KOPT-K1 (cell line): ENCODE measurements around the gene CPT1C.

ENCODE experiments used
- H3K27ac ChIP-seq: fragments of 200-600 bp; sonication (generic); 2 replicates; pipeline ENCODE4 v1.5.1; 2016; ENCODE audit warnings: antibody characterized with exemption, mild to moderate bottlenecking, low read depth, low read length; ENCODE audit not compliant: poor library complexity, severe bottlenecking
- H3K36me3 ChIP-seq: fragments of 200-600 bp; sonication (generic); 2 replicates; pipeline ENCODE4 v1.5.1; 2017; ENCODE audit warnings: antibody characterized with exemption, mild to moderate bottlenecking, low read length, moderate library complexity; ENCODE audit not compliant: insufficient read depth
- H3K9me3 ChIP-seq: fragments of 200-600 bp; sonication (generic); 2 replicates; pipeline ENCODE4 v1.5.1; 2017; ENCODE audit warnings: antibody characterized with exemption, low read length, mild to moderate bottlenecking; ENCODE audit not compliant: insufficient read depth, poor library complexity, severe bottlenecking

Gene CPT1C

DNA sequence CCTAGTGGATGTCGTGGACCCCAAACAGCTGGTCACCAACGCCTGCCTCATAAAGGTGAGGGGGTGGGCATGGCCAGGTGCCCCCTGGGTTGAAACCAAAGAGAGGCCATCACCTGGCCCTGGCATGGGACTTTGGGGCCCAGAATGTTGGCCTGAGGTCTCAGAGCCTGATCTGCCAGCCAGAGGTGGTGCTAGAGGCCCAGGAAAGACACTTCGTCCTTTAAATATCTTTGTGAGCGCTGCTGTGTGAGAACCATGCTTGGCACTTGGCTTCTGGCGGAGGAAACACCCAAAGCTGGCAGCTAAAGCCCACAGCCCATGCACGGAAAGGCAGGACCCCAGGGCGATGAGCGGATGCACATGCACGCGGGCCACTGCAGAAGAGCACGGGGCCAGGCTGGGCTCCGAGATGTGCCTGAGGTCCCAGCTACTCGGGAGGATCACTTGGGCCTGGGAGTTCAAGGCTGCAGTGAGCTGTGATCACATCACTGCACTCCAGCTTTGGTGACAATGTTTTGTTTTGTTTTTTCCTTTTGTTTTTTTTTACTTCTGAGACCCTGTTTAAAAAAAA is 5.8 kb upstream of the CPT1C start:
- H3K9me3 ChIP-seq: no peaks in the 10 kb centered on the region
- no peak overlapping the region for H3K27ac ChIP-seq
- H3K36me3 ChIP-seq: peaks cover 99% of the 10 kb centered on the region

DNA sequence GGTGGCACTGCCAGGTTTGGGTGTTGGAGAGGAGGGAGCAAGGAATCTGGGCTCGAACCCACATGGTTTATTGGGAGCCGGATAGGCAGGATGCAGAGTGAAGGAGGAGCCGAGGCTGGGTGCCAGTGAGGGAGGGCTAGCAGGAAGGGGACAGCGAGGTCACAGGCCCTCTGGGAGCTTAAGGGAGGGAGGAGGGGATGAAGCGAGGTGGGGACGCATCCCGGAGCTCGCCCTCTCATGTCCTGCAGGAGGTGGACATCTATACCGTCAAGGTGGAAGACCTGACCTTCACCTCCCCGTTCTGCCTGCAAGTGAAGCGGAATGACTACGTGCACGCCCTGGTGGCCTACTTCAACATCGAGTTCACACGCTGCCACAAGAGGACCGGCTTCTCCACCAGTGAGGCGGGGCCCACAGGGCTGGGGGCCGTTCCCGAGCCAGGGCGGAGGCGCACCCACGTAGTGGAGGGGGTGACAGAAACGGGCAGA is 5.0 kb upstream of the CPT1C start:
- H3K27ac ChIP-seq: no peak overlapping the region
- H3K9me3 ChIP-seq: no peaks in the 10 kb centered on the region
- H3K36me3 ChIP-seq: peaks cover 98% of the 10 kb centered on the region

DNA sequence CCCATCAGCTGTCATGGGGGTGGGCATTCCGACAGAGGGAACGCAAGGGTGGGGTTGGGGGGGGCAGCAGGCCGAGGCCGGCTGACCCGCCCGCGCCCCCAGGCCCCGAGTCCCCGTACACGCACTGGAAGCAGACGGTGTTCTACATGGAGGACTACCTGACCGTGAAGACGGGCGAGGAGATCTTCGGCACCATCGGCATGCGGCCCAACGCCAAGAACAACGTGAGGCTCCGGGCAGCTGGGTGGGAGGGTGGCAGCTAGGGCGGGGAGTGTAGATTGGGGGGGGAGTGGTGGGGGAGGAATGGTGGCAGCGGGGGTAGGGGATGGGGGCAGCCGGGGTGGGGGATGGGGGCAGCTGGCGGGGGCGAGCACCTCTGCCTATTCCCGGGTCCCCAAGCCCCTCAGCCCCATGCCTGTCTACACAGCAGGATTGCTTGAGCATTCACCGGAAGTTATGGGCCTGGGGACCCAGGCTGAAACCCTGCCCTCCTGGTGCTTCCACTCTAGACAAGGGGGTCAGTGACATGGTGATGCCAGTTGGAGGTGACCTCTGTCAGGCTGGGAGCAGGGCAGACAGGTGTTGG is 4.3 kb upstream of the CPT1C start:
- Histone ChIP-seq H3K27ac (no peak overlapping the region), H3K36me3 (peaks cover 91% of the 10 kb centered on the region), H3K9me3 (no peaks in the 10 kb centered on the region)

DNA sequence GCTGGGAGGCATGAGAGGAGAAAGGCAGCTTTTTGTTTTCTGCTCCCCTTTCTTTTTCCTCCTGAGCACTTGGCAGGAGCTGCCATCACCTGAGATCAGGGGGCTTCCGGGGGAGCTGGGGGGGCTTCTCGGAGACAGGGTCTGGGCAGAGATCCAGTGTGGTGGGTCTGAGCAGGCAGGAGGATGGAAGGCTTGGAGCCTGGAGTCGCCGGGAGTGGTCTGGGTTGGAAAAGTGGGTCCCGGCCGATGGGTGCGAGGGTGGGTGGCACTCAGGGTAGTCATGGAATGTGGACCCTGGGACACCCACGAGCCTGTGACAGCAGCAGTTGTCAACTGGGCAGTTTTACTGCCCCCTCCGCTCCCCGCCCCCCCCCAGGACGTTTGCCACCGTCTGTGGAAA is 3.8 kb upstream of the CPT1C start:
- no peak overlapping the region for H3K27ac ChIP-seq
- peaks cover 85% of the 10 kb centered on the region for H3K36me3 ChIP-seq
- no peaks in the 10 kb centered on the region for H3K9me3 ChIP-seq

DNA sequence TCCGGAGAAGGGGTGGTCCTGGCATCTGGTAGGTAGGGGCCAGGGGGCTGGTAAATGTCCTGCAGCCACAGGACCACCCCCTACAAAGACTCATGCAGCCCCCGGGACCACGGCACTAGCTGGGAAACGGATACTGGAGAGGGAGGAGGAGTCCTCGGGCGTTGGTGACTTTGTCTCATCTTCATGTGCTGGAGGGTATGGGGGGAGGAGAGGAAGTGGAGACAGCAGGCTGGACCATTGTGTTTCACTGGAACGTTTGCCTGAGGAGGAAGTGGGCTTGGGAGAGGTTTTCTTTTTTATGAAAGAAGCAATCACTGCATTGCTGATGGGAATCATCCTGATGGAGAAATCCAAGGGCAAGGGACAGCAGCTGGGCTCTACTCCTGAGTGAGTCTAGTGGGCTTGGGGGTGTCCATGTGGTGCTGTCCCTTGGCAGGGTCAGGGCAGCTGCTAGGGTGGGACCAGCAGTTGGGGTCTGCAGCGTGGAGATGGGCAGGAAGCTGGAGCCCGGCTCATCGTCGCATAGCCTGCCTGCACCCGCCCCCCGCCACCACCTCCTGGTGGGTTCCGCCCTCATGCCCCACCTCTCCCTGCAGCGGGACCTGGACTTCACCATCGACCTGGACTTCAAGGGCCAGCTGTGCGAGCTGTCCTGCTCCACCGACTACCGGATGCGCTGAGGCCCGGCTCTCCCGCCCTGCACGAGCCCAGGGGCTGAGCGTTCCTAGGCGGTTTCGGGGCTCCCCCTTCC is 3.2 kb upstream of the CPT1C start:
- Histone ChIP-seq H3K27ac (no peak overlapping the region), H3K36me3 (peaks cover 79% of the 10 kb centered on the region), H3K9me3 (no peaks in the 10 kb centered on the region)

DNA sequence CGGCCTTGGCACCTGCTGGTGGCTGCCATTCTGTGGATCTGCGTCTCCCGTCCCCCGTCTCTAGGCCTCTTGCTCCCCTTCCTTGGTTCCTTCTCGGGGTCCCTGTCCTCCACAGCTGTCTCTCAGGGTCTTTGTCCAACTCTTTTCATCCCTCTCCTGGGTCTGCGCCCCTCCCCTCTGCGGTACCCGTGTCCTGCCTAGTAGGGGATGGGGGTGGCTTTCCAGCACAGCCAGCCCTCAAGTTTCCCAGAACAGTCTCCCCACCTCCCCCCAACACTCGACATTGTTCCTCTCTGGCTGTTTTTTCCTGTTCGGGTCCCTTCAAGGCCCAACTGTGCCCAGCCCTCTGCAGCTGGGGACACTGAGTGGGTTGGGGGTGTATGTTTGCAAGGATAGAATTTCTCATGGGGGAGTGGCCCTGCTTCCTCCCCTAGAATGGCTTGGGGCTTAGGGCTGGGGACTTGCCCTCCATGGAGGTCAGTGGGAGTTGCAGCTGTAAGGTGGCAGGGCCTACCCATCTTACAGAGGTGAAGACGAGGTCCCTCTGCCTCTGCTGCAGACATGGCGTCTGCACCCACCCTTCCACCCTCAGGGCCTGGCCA is 2.3 kb upstream of the CPT1C start:
- H3K27ac ChIP-seq: no peak overlapping the region
- H3K9me3 ChIP-seq: no peaks in the 10 kb centered on the region
- H3K36me3 ChIP-seq: peaks cover 70% of the 10 kb centered on the region

DNA sequence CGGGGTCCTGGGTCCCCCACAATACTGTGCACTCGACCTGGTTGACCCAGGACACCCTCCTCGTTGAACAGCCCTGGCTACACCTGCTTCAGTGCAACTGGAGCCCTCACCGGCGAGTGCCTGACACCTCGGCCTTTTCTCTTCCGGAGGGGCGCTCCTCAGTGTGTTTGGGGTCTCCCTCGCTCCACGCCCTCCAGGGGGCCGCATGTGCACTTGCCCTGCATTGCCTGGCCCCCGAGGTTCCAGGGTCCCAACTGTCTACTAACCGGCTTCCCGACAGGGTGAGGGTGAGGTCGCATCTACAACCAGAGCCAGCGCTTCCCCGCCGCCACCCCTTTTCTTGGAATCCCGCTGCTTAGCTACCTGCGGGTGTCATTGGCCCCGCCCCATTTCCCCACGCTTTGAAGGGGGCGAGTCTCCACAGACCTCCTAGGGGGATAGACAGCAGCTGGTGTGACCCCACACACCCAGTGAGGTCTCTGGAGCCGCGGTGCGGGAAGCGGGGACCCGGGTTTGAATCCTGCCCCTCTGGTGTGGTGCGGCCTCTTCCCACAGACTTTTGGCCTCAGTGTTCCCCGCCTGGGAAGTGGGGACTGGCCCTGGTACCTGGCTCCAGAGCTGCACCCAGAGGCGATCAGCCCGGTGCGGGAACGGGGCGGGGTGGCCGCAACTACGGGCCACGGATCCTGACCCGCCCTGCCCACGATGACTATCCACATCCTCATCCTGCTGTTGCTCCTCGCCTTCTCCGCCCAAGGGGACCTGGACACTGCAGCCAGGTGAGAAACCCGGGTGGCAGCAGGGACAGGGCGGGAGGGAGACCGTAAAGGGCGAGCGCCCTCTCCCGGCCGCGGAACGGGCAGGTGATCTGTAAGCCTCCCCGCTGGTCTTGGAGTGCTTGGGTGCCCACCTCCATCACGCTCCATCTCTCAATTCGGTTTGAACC is 1.5 kb upstream of the CPT1C start, which contains the start of gene ADM5:
Gene ADM5, plus strand, starts transcription at position 462 of the 946 bp plus-strand sequence. Its CDS starts 244 bp downstream, at position 706.
- Histone ChIP-seq H3K27ac (no peak within 1 kb of the TSS), H3K36me3 (peaks cover 63% of the 10 kb centered on the region), H3K9me3 (no peaks in the 10 kb centered on the region)

DNA sequence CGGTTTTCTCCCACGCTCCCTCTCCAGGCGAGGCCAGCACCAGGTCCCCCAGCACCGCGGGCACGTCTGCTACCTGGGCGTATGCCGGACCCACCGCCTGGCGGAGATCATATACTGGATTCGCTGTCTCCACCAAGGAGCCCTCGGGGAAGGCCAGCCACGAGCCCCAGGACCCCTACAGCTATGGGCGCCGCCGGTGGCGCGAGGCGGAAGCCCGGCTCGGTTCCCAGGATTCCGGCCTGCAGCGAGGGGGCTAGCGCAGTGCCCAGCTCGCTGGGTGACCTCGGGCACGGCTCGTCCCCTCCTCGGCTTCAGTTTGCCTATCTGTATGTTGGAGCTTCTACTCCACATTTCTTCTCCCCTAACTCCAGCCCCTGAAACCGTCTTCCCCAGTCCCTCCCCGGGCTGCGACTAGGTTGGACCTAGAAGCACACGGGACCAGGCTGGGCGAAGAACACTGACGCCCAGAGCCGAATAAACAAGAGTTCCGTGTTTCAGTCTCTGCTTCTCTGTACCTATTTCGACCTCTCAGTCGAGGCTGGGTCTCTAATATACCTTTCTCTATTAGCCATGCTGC is 749 bp upstream of the CPT1C start:
- Histone ChIP-seq H3K36me3 (peaks cover 55% of the 10 kb centered on the region), H3K27ac (no peak overlapping the region), H3K9me3 (no peaks in the 10 kb centered on the region)

DNA sequence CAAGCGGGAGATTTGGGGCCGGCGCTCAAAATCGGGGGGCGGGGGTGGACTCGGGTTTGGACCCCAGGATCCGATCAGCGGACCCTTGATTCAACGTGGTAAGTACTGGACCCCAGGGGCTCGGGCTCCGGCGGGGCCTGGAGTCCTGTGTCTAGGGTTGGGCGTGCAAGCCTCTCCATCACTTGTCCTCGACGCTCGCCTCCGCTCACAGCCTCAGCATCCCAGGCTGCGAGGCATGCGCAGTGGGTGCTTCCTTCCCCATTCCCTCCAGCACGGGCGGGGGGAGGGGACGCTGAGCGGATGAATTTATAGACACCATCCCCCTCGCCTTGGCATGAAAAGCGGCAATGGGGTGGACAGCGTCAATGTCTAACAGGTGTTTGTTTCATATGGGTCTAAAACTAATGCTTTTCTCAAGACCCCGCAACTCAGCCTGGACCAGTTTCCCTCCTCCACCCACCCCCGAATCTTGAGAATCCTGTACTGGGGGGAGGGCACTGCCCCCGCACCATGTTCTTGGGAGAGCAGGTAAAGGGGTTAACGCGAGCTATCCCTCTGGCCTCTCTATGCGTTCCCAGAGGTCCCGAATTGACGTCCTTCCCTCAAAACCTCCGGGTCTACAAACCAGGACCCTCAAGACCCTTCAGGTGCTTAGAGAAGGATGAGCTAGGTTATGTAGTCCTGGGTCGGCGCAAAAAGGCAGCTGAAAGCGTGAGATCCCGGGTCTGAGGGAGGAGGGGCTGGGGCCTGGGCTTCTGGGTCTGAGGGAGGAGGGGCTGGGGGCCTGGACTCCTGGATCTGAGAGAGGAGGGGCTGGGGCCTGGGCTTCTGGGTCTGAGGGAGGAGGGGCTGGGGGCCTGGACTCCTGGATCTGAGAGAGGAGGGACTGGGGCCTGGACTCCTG is 579 bp downstream of the CPT1C start:
- H3K27ac ChIP-seq: no peak overlapping the region
- no peaks in the 10 kb centered on the region for H3K9me3 ChIP-seq
- peaks cover 42% of the 10 kb centered on the region for H3K36me3 ChIP-seq

DNA sequence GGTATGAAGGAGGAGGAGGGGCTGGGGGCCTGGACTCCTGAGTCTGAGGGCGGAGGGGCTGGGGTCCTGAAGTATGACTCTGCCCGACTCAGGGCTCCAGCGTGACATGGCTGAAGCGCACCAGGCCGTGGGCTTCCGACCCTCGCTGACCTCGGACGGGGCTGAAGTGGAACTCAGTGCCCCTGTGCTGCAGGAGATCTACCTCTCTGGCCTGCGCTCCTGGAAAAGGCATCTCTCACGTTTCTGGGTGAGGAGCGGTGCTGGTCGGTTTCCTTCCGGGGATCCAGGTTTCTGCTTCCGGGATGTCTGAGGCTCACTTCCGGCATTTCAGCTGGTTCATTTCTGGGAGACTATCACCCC is 1.2 kb downstream of the CPT1C start:
- Histone ChIP-seq H3K36me3 (peaks cover 37% of the 10 kb centered on the region), H3K9me3 (no peaks in the 10 kb centered on the region)

DNA sequence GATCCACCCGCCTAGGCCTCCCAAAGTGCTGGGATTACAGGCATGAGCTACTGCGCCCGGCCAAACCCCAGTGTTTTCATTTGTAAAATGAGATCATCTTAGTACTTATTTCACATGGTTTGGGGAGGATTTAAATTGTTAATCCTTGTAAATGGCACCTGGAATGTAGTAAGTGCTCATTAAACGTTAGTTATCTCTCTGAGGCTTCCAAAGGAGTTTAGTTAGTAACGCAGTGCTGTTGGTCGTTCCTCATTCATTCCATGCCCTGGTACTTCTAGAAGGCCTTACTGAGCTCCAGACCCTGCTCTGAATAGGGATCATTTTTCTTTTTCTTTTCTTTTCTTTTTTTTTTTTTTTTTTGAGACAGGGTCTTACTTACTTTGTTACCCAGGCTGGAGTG is 5.2 kb downstream of the CPT1C start:
- Histone ChIP-seq H3K27ac (no peak overlapping the region), H3K36me3 (no peaks in the 10 kb centered on the region), H3K9me3 (no peaks in the 10 kb centered on the region)

More for the DNA sequence above, 1.2 kb downstream of the CPT1C start:
- H3K27ac ChIP-seq: no peak overlapping the region

DNA sequence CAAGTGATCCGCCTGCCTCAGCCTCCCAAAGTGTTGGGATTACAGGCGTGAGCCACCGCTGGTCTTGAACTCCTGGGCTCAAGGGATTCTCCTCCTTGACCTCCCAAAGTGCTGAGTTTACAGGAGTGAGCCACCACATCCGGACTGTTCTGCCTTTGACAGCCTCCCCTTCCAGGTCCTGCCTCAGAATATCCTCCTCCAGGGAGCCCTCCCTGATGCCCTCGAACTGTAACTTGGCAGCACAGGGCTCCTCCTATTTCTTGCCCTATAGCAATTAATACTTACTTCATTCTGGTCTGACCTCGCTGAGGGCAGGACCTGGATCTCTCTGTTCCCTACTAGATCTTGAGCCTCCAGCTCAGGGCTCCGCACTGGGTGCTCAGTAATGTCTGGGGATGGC is 5.9 kb downstream of the CPT1C start:
- H3K9me3 ChIP-seq: no peaks in the 10 kb centered on the region
- no peaks in the 10 kb centered on the region for H3K36me3 ChIP-seq
- no peak overlapping the region for H3K27ac ChIP-seq

DNA sequence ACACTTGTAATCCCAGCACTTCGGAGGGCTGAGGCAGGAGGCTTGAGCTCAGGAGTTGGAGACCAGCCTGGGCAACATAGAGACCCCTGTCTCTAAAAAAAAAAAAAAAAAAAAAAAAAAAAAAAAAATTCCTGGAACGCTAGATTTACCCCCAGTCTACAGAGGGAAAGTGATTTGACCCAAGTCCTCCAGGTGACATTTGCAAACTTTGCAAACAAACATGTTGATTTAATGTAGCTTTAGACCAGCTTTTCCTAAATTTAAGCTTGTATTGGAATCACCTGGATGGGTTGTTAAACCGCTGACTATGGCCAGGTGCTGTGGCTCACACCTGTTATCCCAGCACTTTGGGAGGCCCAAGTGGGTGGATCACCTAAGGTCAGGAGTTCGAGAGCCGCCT is 8.4 kb downstream of the CPT1C start:
- Histone ChIP-seq H3K27ac (no peak overlapping the region), H3K9me3 (no peaks in the 10 kb centered on the region), H3K36me3 (no peaks in the 10 kb centered on the region)
